ENCODE data around the gene SLC18A2. TPM values are rescaled to one million over a fixed set of nuclear protein-coding genes. Genes with fewer than 3 reads are reported as not detected.

Gene SLC18A2
- total and polyA plus RNA-seq, 10 of the 15 experiments (the other 5 are each of a cell fraction or from before 2014, with no cell fraction given) = 0.06 to 1.1 (median 0.25) TPM; not detected in 5

GRCh38 chr10:117327262-117327661 is 86.3 kb downstream of the SLC18A2 start:
- Histone ChIP-seq H3K4me1 (ENCODE audit: control insufficient read depth, insufficient read depth, low read length) (no peaks in the 10 kb centered on the region), H3K27me3 (replicated peaks in 1 of 2; ENCODE audit: control insufficient read depth in 2 of 2, insufficient read depth in 2 of 2, low read length in 1 of 2) (no peaks in the 10 kb centered on the region), H3K9ac (ENCODE audit: control insufficient read depth, insufficient read depth, low read length) (no peak overlapping the region), H3K36me3 (ENCODE audit: control insufficient read depth in 2 of 2, insufficient read depth in 2 of 2, low read length in 1 of 2) (no peaks in the 10 kb centered on the region; a peak in 3 of 4 replicates), H4K20me1 (ENCODE audit: control insufficient read depth, insufficient read depth) (no peaks in the 10 kb centered on the region), H3K4me3 (no peak overlapping the region), H2AFZ (ENCODE audit: control insufficient read depth, low read depth, low read length) (no peak overlapping the region), H3K27ac (ENCODE audit: control insufficient read depth, insufficient read depth) (no peak overlapping the region), H3K79me2 (ENCODE audit: control insufficient read depth, insufficient read depth, low read length) (no peaks in the 10 kb centered on the region; the same call in 1 of the 2 replicates), H3K4me2 (ENCODE audit: control insufficient read depth, insufficient read depth) (no peak overlapping the region), H3K9me3 (replicated peaks; ENCODE audit: control insufficient read depth, insufficient read depth, low read length) (peaks cover 1% of the 10 kb centered on the region; the same call in 2 of the 3 replicates)
- ATAC-seq (no peak), FAIRE-seq (no peak), DNase-seq (ENCODE audit: low read depth, low spot score) (no peak)
- ChIA-PET RAD21 (ENCODE audit: unreplicated experiment) (interaction anchor here (1.2 kb wide), 1 partner anchor 32 kb away, joined by 3 read pairs; no protein-coding TSS in a partner anchor), CTCF (interaction anchor here (0.9 to 2.5 kb wide), 3 partner anchors 15 to 115 kb away, joined by 3 to 5 read pairs (median 3); no protein-coding TSS in a partner anchor), POLR2A (no interaction called here), SMC1A (ENCODE audit: uncharacterized antibody, unreplicated experiment) (no interaction called here)
- intact Hi-C loops (cut with micrococcal nuclease; ENCODE audit: unreplicated experiment) (no loop called here), in situ Hi-C loops (cut with MboI) (no loop called here)
- no peak for TF ChIP-seq MTA2 (IDR thresholded peaks at IDR 0.05; ENCODE audit: low read depth)
- no peak for TF ChIP-seq ZBTB11 (CRISPR knock-in tag; IDR thresholded peaks at IDR 0.05)
- no peak for TF ChIP-seq NR2C2 (IDR thresholded peaks at IDR 0.05; ENCODE audit: borderline replicate concordance, control insufficient read depth, insufficient read length, low read depth)
- no peak for TF ChIP-seq ELK1 (IDR thresholded peaks at IDR 0.05; ENCODE audit: low read depth, low read length)
- TF ChIP-seq PAX8 (IDR thresholded peaks at IDR 0.05) = no peak
- no peak for TF ChIP-seq ZNF217 (IDR thresholded peaks at IDR 0.05)
- TF ChIP-seq RUNX3 (IDR thresholded peaks at IDR 0.05; ENCODE audit: low read length) = no peak
- TF ChIP-seq ZBTB4 (CRISPR knock-in tag; IDR thresholded peaks at IDR 0.05) = no peak
- no peak for TF ChIP-seq MYC (IDR thresholded peaks at IDR 0.05; ENCODE audit: insufficient read depth, insufficient read length, insufficient replicate concordance, low read length, severe bottlenecking)
- TF ChIP-seq NFYB (IDR thresholded peaks at IDR 0.05; ENCODE audit: insufficient read depth, low read depth, low read length) = no peak
- no peak for TF ChIP-seq HDGF (IDR thresholded peaks at IDR 0.05)
- no peak for TF ChIP-seq RAD51 (IDR thresholded peaks at IDR 0.05)
- TF ChIP-seq CHD1 (IDR thresholded peaks at IDR 0.05; ENCODE audit: low read depth, low read length) = no peak
- TF ChIP-seq IKZF1 (conservative IDR thresholded peaks at IDR 0.05) = no peak
- TF ChIP-seq E4F1 (IDR thresholded peaks at IDR 0.05; ENCODE audit: borderline replicate concordance, partially characterized antibody) = no peak
- no TSS peak for BruUV-seq (replicated peaks)

All from GM12878 (cell line).